NK-92 treated with Interleukin-12 subunit alpha and Interleukin-12 subunit beta, amount 100 ng/mL, for 24 hours (cell line): ENCODE results near the gene CDH7.

Experiments used
- DNase-seq: peaks from one replicate; lab custom pipeline; 2025; lab: John Stamatoyannopoulos, UW

Gene CDH7

GRCh38 chr18:65919018-65919417 lies 168.2 kb downstream of the CDH7 start:
- DNase-seq: no peak

- DNase-seq: no peak
These were observed 168.9 kb downstream of the CDH7 start for GRCh38 chr18:65919663-65920062.

- no peak for DNase-seq
These were observed 171.3 kb downstream of the CDH7 start for GRCh38 chr18:65922103-65922502.

- no peak for DNase-seq
These were observed 174.1 kb downstream of the CDH7 start for GRCh38 chr18:65924904-65925303.

GRCh38 chr18:65934874-65935273 lies 184.1 kb downstream of the CDH7 start:
- DNase-seq: no peak

GRCh38 chr18:65936678-65937077 lies 185.9 kb downstream of the CDH7 start:
- DNase-seq: no peak

GRCh38 chr18:65937180-65937579 lies 186.4 kb downstream of the CDH7 start:
- no peak for DNase-seq

GRCh38 chr18:65938592-65939372 lies 188.0 kb downstream of the CDH7 start:
- no peak for DNase-seq
